WI38 (cell line): Measurements from ENCODE around the gene PAXIP1.

Experiments used
- H3K4me3 ChIP-seq: 2 replicates; pipeline ENCODE4 v1.5.1; 2011; ENCODE audit warnings: low read depth, mild to moderate bottlenecking, control low read depth, low read length
- TF ChIP-seq, protein P1 (sequence below): IDR thresholded peaks from 2 replicates; pipeline ENCODE4 v1.5.1; 2012; ENCODE audit warnings: low read depth, mild to moderate bottlenecking, control low read depth, low read length

The PAXIP1 gene

DNA sequence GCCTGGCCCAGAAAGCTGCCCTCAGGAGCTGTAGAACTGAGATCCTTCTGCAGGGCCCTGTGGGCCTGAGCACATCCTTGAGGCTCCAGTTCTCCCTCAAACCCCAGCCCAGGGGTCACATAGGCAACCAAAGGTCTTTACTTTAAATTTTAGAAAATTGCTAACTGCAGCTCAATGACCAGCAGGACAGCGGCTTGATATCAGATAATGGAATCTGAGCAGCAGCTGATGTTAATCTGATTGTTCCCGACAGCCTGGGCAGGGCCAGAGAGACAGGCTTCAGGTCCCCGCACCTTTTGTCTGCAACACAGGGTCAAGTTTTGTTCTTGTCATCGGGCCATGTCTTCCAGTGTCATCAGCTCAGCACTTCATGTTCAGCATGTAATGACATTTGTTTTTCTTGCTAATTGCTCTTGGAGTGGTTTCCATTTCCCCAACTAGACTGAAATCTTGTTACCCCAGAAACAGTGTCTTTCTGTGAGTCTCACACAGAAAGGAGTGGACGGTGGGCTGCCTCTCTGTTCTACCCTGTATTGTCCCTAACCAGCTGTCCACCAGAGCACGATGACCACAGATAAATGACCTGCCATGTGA lies 91.0 kb downstream of the PAXIP1 start:
- TF ChIP-seq, protein P1, sequence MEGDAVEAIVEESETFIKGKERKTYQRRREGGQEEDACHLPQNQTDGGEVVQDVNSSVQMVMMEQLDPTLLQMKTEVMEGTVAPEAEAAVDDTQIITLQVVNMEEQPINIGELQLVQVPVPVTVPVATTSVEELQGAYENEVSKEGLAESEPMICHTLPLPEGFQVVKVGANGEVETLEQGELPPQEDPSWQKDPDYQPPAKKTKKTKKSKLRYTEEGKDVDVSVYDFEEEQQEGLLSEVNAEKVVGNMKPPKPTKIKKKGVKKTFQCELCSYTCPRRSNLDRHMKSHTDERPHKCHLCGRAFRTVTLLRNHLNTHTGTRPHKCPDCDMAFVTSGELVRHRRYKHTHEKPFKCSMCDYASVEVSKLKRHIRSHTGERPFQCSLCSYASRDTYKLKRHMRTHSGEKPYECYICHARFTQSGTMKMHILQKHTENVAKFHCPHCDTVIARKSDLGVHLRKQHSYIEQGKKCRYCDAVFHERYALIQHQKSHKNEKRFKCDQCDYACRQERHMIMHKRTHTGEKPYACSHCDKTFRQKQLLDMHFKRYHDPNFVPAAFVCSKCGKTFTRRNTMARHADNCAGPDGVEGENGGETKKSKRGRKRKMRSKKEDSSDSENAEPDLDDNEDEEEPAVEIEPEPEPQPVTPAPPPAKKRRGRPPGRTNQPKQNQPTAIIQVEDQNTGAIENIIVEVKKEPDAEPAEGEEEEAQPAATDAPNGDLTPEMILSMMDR, result no peak
- H3K4me3 ChIP-seq, result no peak overlapping the region

DNA sequence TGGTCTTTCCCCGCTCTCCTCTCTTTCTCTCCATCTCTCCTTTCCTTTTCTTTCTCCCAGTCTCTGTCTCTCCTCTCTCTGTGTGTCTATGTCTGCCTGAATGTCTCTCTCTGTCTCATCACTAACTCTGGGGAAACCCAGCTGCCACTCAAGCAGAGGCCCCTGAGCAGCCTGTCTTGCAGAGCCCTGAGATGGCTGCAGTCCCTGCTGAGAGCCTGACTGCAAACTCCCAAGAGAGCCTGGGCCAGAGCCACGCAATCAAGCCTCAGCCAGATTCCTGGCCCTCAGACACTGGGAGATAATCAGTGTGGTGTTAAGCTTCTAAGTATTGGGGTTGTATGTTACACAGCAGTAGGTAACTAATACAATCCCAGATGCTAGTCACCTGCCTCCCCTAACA lies 91.5 kb downstream of the PAXIP1 start:
- H3K4me3 ChIP-seq, result no peak overlapping the region
- TF ChIP-seq, protein P1, result no peak

DNA sequence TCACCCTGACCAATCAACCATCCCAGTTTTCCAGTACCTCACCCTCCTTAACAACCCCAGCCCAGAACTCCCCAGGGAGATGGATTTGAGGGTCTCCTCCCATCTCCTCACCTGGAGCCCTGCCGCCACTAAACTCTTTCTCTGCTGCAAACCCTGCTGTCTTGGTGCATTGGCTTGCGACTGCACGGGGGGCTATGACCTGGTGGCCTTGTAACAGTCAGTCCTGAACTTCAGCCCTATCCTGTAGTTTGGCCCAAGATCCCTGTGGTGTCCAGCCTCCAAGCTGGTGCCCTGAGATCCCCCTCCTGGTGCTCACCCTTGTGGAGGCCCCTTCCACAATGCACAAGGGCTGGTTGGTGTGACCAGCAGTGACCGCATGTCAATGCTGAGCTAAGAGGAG lies 91.9 kb downstream of the PAXIP1 start:
- no peak overlapping the region for H3K4me3 ChIP-seq
- TF ChIP-seq, protein P1, result no peak

DNA sequence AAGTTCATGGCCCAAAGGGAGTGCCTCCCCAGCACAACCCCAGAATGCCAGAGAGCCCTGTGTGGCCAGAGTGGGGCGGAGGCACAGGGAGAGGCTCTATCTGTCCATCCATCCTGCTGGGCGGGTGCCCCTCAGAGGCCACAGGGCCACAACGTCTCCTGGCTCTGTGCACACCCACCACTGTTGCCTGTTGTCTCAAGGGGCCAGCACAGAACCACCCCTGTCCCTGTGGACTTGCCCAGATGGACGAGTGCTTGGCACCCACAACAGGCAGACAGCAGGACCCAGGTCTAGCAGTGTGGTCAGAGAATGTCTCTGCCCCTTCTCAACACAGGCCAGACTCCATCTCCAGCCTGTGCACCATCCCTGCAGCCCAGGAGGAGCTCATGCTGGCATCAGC lies 92.8 kb downstream of the PAXIP1 start:
- TF ChIP-seq, protein P1, result no peak
- H3K4me3 ChIP-seq, result no peak overlapping the region

DNA sequence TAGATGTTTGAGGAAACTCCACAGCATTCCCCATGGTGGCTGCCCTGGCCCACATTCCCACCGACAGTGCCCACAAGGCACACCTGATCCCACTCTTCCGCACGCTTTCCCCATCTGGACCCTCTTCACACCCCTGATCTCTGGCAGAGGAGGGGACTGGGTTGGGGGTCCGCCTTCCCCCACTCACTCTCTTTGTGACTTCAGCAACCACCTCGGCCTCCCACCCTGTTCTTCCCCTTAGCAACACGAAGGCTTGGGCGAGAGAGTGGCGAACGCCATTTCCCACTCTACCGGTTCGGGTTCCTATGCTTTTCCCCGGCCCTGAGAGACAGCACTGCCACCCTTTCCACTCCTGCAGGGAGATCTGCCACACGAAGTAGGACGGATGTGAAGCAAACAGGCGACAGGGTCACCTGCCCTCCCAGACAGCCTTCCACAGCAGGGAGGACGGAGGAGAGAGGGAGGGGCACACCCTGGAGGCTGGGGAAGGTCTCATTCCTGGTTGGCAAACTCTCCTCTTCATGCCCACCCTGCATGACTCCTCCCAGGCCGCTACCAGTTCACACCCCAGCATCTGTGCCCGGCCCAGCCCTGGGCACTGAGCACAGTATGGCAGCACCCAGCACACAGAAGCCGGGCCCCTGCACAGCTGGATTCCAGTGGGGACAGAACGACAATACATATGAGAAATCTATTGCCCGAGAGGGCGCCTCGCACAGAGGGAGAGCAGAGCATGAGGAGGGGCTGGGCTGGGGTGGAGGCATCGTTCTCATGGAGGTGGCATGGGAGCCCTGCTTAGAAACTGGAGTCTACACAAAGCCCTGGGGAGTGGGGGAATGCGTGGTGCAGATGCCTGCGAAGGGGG lies 93.5 kb downstream of the PAXIP1 start:
- TF ChIP-seq, protein P1, result no peak
- no peak overlapping the region for H3K4me3 ChIP-seq

DNA sequence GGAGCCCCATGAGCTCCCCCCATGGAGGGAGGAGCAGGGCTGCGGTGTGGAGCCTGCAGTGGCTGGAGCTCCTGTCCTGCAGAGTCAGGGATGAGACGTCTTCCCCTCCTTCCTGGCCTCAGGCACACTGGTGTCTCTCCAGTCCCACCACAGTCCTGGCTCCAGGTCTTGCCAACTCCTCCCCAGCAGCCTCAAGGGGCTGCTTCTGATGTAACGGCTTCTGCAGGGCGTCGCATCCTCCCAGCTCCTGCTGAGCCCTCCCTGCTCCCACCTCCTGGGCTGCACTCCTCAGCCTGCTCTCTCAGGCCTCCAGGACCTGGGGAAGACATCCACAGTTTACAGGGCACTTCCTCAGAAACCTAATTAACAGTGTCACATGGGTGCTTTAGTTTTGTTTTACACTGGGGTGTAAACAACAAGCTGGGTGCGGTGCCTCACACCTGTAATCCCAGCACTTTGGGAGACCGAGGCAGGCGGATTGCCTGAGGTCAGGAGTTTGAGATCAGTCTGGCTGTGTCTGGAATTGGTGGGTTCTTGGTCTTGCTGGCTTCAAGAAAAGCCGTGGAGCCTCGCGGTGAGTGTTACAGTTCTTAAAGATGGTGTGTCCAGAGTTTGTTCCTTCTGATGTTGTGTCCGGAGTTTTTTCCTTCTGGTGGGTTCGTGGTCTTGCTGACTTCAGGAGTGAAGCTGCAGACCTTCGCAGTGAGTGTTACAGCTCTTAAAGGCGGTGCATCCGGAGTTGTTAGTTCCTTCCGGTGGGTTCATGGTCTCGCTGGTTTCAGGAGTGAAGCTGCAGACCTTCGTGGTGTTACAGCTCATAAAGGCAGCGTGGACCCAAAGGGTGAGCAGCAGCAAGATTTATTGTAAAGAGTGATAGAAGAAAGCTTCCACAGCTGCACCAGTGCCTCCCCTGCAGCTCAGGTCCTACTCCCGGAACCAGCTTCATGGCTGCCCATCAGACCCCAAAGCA lies 95.0 kb downstream of the PAXIP1 start:
- TF ChIP-seq, protein P1, result no peak
- no peak overlapping the region for H3K4me3 ChIP-seq
